Astrocyte of the cerebellum (primary cell): ENCODE measurements around the gene TENT4A.

Experiments used
- DNase-seq: peaks from one replicate; pipeline ENCODE4 v3.0.0-alpha.2; 2011; ENCODE audit warnings: low read depth
- H3K4me3 ChIP-seq: 2 replicates; pipeline ENCODE4 v1.5.1; 2011; ENCODE audit warnings: mild to moderate bottlenecking, low read depth, low read length, moderate library complexity
- in situ Hi-C: cut with HindIII; loops from 2 replicates; pipeline ENCODE4 v1.10.0; 2017; ENCODE audit warnings: low sequenced_read_pairs
- TF ChIP-seq, protein P1 (sequence below): IDR thresholded peaks from 2 replicates; pipeline ENCODE4 v1.5.1; 2012; ENCODE audit warnings: low read length, low read depth, moderate library complexity, mild to moderate bottlenecking; ENCODE audit errors: missing control alignments

The TENT4A gene

GRCh38 chr5:6674886-6675285 is 38.3 kb upstream of the TENT4A start:
- TF ChIP-seq, protein P1, sequence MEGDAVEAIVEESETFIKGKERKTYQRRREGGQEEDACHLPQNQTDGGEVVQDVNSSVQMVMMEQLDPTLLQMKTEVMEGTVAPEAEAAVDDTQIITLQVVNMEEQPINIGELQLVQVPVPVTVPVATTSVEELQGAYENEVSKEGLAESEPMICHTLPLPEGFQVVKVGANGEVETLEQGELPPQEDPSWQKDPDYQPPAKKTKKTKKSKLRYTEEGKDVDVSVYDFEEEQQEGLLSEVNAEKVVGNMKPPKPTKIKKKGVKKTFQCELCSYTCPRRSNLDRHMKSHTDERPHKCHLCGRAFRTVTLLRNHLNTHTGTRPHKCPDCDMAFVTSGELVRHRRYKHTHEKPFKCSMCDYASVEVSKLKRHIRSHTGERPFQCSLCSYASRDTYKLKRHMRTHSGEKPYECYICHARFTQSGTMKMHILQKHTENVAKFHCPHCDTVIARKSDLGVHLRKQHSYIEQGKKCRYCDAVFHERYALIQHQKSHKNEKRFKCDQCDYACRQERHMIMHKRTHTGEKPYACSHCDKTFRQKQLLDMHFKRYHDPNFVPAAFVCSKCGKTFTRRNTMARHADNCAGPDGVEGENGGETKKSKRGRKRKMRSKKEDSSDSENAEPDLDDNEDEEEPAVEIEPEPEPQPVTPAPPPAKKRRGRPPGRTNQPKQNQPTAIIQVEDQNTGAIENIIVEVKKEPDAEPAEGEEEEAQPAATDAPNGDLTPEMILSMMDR: no peak
- no peak for DNase-seq
- H3K4me3 ChIP-seq: no peak overlapping the region
- in situ Hi-C loops: no loop called here

GRCh38 chr5:6675784-6676491 is 37.3 kb upstream of the TENT4A start:
- H3K4me3 ChIP-seq: no peak overlapping the region
- in situ Hi-C loops: no loop called here
- TF ChIP-seq, protein P1: no peak
- no peak for DNase-seq

- DNase-seq: no peak
- TF ChIP-seq, protein P1: no peak
- no peak overlapping the region for H3K4me3 ChIP-seq
- in situ Hi-C loops: no loop called here
Measured at GRCh38 chr5:6676702-6677101, 36.5 kb upstream of the TENT4A start.

DNA sequence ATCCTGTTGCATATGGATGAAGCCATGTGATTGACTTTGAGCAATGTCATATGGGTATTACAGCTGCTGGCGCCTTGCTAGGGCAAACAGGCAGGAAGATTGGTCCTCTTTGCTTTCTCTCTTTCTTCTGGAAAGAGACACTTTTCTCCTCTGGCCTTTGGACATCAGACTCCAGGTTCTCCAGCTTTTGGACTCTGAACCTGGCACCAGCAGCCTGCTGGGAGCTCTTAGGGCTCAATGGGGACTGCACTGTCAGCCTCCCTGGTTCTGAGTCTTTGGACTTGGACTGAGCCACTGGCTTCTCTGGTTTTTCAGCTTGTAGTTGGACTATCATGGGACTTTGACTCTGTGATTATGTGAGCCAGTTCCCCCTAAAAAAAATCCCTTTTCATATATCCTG is 34.8 kb upstream of the TENT4A start:
- TF ChIP-seq, protein P1: no peak
- in situ Hi-C loops: no loop called here
- no peak overlapping the region for H3K4me3 ChIP-seq
- DNase-seq: no peak

GRCh38 chr5:6680922-6681321 is 32.3 kb upstream of the TENT4A start:
- no peak for DNase-seq
- in situ Hi-C loops: no loop called here
- TF ChIP-seq, protein P1: no peak
- H3K4me3 ChIP-seq: no peak overlapping the region

DNA sequence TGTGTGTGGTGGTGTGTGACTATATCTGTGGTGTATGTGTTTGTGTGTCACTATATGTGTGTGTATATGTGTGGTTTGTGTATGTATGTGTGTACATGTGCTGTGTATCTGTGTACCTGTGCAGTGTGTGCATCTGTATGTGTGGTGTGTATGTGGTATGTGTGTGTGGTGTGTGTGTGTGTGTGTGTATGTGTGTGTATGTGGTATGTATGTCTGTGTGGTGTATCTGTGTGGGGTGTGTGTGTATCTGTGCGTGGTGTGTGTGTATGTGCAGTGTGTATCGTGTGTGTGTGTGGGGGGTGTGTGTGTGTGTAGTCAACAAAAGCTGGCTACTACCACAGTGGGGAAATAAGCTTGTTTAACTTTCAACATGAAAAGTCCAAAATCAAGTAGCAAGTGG is 31.6 kb upstream of the TENT4A start:
- in situ Hi-C loops: no loop called here
- no peak overlapping the region for H3K4me3 ChIP-seq
- TF ChIP-seq, protein P1: no peak
- DNase-seq: no peak
